Left lung (tissue), 10 donors: Measurements from ENCODE around the gene MMD2. TPM values are rescaled to one million over a fixed set of nuclear protein-coding genes. Genes with fewer than 3 reads are reported as not detected.
"Not testable (repeated sequence)": the region's sequence is repeated elsewhere in the genome, so short reads cannot be mapped to it uniquely, and the experiment has no call there.

ENCODE experiments used
- ATAC-seq: fragments of 200-7000 bp; cut with Tn5 transposase; one replicate; pipeline ENCODE4 v1.9.1; 2020; ENCODE audit warnings: moderate library complexity
- DNase-seq, 4 donors: peaks; one replicate each; pipeline ENCODE4 v3.0.0-alpha.2; 2013 to 2020
- H3K27ac ChIP-seq, 2 donors: fragments of 200-600 bp; sonication (generic) in 1 of 2; one replicate each; pipeline versions ENCODE4 v1.5.0 to v1.8.0; 2020 to 2021
- H3K27me3 ChIP-seq, 2 donors: fragments of 200-600 bp; sonication (generic) in 1 of 2; one replicate each; pipeline versions ENCODE4 v1.5.0 to v1.8.0; 2020 to 2021
- H3K36me3 ChIP-seq, 2 donors: fragments of 200-600 bp; sonication (generic) in 1 of 2; one replicate each; pipeline versions ENCODE4 v1.5.0 to v1.8.0; 2020 to 2021
- H3K4me1 ChIP-seq, 2 donors: fragments of 200-600 bp; one replicate each; pipeline ENCODE4 v1.8.0; 2021
- H3K4me3 ChIP-seq, 2 donors: fragments of 200-600 bp; sonication (generic) in 1 of 2; one replicate each; pipeline versions ENCODE4 v1.5.0 to v1.8.0; 2020 to 2021; ENCODE audit warnings: mild to moderate bottlenecking in 1 of 2
- H3K9me3 ChIP-seq, 2 donors: fragments of 200-600 bp; sonication (generic) in 1 of 2; one replicate each; pipeline versions ENCODE4 v1.5.0 to v1.8.0; 2020 to 2021
- CTCF ChIP-seq, 2 donors: fragments of 200-600 bp; sonication (generic) in 1 of 2; IDR thresholded peaks; one replicate each; pipeline versions ENCODE4 v1.5.0 to v1.8.0; 2021; ENCODE audit warnings: antibody characterized with exemption in 2 of 2
- intact Hi-C, 2 donors: fragments of 100-400 bp; cut with DNase I; formaldehyde crosslinking; loops; one replicate each; pipeline versions ENCODE4 v1.11.2 to v1.14.2; 2022
- polyA plus RNA-seq, 6 donors: library from polyadenylated mRNA; unstranded; fragments of 120-200 nt; gene quantifications; one replicate each; pipeline ENCODE4 v1.2.1, GENCODE V29; 2013; ENCODE audit not compliant: insufficient read length in 6 of 6
- total RNA-seq, 2 donors: library from RNA; stranded (reverse); fragmentation: NEBNext Ultra II Directional; extraction: Animal tissue kit (Norgen Biotek cat#: 25700); gene quantifications; one replicate each; pipeline ENCODE4 v1.2.1, GENCODE V29; 2021
- donor health status: DM: no; HTN: yes; CAD: no.
- donor health status: DM: no; HTN: no; CAD: no.

MMD2 gene
- total and polyA plus RNA-seq, 8 donors: 0.06 to 0.17 TPM; not detected in 6

DNA sequence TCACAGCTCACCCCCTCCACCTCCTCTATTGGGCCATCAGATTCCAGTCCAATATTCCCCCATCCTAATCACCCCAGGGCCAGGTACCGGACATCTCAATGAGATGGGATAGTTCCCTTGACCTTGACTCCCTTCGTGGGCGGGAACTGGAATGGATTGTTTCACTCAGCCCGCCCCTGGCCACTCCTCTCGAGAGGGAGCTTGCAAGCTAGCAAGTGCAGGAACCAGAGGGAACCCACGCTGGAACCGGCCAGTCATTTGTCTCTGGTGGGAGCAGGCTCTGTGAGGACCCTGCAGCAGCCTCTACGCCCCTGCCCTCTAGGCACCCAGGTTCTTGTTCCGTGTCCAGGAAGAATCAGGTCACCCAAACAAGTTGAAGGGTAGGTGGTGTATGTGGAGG, 64.5 kb downstream of the MMD2 start:
- H3K36me3 ChIP-seq: no peaks in the 10 kb centered on the region
- H3K27ac ChIP-seq: no peak overlapping the region
- no peak for ATAC-seq
- H3K4me1 ChIP-seq: no peaks in the 10 kb centered on the region
- no peak for TF ChIP-seq CTCF (IDR thresholded peaks at IDR 0.05)
- H3K27me3 ChIP-seq: no peaks in the 10 kb centered on the region
- H3K4me3 ChIP-seq: no peak overlapping the region
- DNase-seq: no peak
- peaks cover 0 to 3% of the 10 kb centered on the region in 2 donors for H3K9me3 ChIP-seq
- intact Hi-C loops: no loop called here

GRCh38 chr7:4893929-4894475, 65.0 kb downstream of the MMD2 start:
- intact Hi-C loops: no loop called here
- Histone ChIP-seq H3K27ac (no peak overlapping the region), H3K9me3 (peaks cover 0 to 3% of the 10 kb centered on the region in 2 donors), H3K4me1 (no peaks in the 10 kb centered on the region), H3K36me3 (no peaks in the 10 kb centered on the region), H3K27me3 (no peaks in the 10 kb centered on the region), H3K4me3 (no peak overlapping the region)
- ATAC-seq (no peak), DNase-seq (no peak)
- no peak for TF ChIP-seq CTCF (IDR thresholded peaks at IDR 0.05)

DNA sequence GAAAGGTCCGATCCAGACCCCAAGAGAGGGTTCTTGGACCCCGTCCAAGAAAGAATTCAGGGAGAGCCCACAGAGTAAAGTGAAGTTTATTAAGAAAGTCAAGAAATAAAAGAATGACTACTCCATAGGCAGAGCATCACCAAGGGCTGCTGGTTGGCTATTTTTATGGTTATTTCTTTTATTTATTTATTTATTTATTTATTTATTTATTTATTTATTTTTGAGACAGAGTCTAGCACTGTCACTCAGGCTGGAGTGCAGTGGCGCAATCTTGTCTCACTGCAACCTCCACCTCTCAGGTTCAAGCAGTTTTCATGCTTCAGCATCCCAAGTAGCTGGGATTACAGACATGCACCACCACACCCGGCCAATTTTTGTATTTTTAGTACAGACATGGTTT, 65.8 kb downstream of the MMD2 start:
- H3K9me3 ChIP-seq, H3K27ac ChIP-seq, DNase-seq, H3K4me1 ChIP-seq, ATAC-seq, H3K36me3 ChIP-seq, H3K27me3 ChIP-seq, intact Hi-C loops, H3K4me3 ChIP-seq: not testable (repeated sequence)

- DNase-seq, H3K4me3 ChIP-seq, ATAC-seq, H3K27ac ChIP-seq, H3K9me3 ChIP-seq, H3K36me3 ChIP-seq, H3K27me3 ChIP-seq, H3K4me1 ChIP-seq, intact Hi-C loops: not testable (repeated sequence)
Observed at GRCh38 chr7:4891522-4891921, 67.5 kb downstream of the MMD2 start.

DNA sequence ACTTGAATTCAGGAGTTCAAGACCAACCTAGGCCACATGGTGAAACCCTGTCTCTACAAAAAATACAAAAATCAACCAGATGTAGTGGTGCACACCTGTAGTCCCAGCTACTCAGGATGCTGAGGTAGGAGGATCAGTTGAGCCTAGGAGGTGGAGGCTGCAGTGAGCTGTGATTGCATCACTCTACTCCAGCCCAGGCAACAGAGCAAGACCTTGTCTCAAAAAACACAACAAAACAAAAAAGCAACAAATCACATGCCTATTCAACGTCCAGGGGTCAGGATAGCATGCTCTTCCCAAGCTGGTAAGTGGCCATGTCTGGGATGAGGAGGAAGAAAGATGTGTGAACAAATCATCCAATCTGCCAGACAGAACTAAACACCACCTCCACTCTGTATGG, 69.3 kb downstream of the MMD2 start:
- intact Hi-C loops: no loop called here

DNA sequence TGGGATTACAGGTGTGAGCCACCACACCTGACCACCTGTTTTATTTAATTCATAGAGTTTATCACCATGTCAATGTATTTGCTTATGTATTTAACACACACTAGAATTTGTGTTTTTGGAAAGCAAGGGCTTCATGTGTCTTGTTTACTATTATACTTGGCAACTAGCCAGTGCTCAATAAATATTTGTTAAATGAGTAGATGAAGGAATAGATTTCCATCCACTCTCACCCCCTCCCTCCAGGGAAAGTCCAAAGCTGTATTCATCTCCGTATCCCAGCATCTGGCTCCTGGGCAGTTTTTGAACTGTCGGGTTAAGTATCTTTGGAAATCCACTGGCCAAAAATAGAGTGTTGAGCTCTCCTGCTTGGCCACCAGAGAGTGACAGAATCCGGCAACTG, 70.8 kb downstream of the MMD2 start:
- Histone ChIP-seq H3K9me3 (no peaks in the 10 kb centered on the region), H3K4me3 (no peak overlapping the region), H3K4me1 (peaks cover 0 to 6% of the 10 kb centered on the region in 2 donors), H3K27me3 (peaks cover 0 to 12% of the 10 kb centered on the region in 2 donors), H3K27ac (no peak overlapping the region), H3K36me3 (no peaks in the 10 kb centered on the region)
- no peak for DNase-seq
- TF ChIP-seq CTCF (IDR thresholded peaks at IDR 0.05): no peak
- no peak for ATAC-seq
- intact Hi-C loops: no loop called here

More for the DNA sequence above, 69.3 kb downstream of the MMD2 start:
- DNase-seq: no peak
- Histone ChIP-seq H3K4me3 (no peak overlapping the region), H3K27me3 (no peaks in the 10 kb centered on the region), H3K27ac (no peak overlapping the region), H3K4me1 (no peaks in the 10 kb centered on the region), H3K36me3 (no peaks in the 10 kb centered on the region), H3K9me3 (peaks cover 0 to 3% of the 10 kb centered on the region in 2 donors)
- no peak for ATAC-seq
- no peak for TF ChIP-seq CTCF (IDR thresholded peaks at IDR 0.05)
